ENCODE results near the gene DPEP1.

DPEP1 gene

DNA sequence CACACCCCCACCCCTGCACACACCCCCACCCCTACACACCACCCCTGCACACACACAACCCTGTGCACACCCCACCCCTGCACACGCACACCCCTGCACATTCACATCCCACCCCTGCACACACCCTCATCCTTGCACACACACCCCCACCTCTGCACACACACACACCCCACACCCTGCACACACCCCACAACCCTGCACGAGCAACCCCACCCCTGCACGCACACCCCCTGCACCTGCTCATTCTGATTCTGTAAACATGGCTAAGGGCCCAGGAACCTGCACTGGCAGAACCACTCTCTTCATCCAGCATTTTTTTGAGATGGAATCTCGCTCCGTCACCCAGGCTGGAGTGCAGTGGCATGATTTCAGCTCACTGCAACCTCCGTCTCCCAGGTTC lies 25.9 kb downstream of the DPEP1 start:
- TF ChIP-seq, protein P1, sequence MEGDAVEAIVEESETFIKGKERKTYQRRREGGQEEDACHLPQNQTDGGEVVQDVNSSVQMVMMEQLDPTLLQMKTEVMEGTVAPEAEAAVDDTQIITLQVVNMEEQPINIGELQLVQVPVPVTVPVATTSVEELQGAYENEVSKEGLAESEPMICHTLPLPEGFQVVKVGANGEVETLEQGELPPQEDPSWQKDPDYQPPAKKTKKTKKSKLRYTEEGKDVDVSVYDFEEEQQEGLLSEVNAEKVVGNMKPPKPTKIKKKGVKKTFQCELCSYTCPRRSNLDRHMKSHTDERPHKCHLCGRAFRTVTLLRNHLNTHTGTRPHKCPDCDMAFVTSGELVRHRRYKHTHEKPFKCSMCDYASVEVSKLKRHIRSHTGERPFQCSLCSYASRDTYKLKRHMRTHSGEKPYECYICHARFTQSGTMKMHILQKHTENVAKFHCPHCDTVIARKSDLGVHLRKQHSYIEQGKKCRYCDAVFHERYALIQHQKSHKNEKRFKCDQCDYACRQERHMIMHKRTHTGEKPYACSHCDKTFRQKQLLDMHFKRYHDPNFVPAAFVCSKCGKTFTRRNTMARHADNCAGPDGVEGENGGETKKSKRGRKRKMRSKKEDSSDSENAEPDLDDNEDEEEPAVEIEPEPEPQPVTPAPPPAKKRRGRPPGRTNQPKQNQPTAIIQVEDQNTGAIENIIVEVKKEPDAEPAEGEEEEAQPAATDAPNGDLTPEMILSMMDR (IDR thresholded peaks at IDR 0.05; ENCODE audit: low read depth, low read length) = no peak
- no peak overlapping the region for H3K4me3 ChIP-seq (ENCODE audit: low read depth, low read length)

DNA sequence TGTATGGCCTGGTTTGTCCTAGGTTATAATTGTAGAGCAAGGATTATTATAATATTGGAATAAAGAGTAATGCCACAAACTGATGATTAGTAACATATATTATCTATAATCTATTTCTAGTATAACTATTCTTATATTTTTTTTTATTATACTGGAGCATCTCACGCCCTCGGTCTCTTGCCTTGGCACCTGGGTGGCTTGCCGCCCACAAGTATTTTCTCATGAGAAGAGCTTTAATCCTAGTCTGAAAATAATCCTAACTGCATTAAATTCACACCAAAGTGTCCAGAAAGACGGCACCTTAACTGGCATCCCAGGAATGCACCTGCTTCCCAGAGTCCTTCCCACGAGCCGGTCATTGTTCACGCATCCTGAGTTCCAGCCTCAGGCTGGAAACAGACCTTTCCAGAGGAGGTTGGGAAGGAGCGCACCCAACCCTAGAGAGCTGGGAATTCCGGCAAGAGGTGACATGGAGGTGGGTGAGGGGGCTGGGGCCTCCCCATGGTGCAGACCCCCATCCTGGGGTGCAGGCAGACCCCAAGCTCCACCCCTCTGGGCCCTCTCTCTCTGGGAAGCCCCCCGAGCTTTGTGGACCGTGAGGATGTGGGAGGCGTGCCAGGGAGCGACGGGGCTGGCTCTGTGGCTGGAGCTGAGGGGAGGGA lies 28.1 kb downstream of the DPEP1 start:
- no peak overlapping the region for H3K4me3 ChIP-seq (ENCODE audit: low read depth, low read length)
- TF ChIP-seq, protein P1 (IDR thresholded peaks at IDR 0.05; ENCODE audit: low read depth, low read length) = no peak

DNA sequence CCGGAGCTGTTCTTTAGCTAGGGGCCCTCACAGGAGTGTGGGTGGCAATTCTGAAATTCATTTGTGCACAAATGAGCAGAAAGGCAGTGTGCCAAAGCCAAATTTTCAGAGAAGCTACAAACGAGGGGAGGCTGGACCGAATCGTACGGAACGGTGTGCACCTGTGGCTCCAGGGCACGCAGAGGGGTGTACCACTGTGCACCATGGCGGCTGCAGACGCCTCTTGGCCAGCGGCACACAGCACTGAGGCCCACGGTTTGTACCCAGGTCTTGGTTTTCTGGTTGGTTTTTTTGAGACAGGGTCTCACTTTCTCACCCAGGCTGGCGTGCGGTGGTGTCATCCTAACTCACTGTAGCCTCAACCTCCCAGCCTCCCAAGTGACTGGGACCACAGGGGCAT lies 29.1 kb downstream of the DPEP1 start:
- TF ChIP-seq, protein P1 (IDR thresholded peaks at IDR 0.05; ENCODE audit: low read depth, low read length) = no peak
- H3K4me3 ChIP-seq (ENCODE audit: low read depth, low read length) = no peak overlapping the region

DNA sequence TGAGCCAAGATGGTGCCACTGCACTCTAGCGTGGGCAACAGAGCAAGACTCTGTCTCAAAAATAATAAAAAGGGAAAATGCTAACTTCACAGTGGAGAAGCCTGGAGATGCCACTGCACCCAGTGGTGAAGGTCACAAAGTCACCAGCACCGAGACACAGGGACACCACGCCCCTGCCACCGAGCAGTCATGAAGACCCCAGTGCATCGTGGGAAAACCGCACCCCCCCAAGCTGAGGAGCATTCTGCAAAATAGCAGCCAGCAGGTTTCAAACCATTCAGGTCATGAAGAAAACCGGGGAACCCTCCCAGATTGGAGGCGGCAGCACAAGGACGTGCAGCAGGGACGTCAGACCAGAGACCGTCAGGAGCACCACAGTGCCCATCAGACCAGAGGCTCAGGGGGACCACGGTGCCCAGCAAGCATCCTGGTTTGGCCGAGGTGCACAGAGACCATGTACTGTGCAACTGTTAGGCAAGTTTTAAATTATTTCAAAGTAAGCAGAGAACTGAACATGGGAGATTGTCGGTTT lies 30.4 kb downstream of the DPEP1 start:
- TF ChIP-seq, protein P1 (IDR thresholded peaks at IDR 0.05; ENCODE audit: low read depth, low read length) = no peak
- no peak overlapping the region for H3K4me3 ChIP-seq (ENCODE audit: low read depth, low read length)

DNA sequence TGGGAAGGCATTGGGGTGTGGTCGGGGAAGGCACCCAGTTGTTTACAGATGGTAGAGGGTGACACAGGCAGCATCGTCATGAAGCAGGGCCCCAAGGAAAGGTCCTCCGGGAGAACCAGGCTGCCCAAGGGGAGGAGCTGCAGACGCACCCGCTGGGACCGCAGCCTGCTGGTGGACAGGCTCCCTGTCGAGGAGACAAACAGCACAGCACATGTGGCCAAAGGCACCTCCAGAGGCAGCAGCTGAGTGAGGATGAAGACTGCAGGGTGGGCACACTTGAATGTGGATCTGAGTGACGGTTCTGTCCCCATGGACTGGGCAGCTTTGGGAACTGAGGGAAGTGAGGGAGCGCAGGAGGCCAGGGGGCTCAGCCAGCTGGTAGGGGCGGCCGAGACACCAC lies 31.7 kb downstream of the DPEP1 start:
- TF ChIP-seq, protein P1 (IDR thresholded peaks at IDR 0.05; ENCODE audit: low read depth, low read length) = no peak
- no peak overlapping the region for H3K4me3 ChIP-seq (ENCODE audit: low read depth, low read length)

DNA sequence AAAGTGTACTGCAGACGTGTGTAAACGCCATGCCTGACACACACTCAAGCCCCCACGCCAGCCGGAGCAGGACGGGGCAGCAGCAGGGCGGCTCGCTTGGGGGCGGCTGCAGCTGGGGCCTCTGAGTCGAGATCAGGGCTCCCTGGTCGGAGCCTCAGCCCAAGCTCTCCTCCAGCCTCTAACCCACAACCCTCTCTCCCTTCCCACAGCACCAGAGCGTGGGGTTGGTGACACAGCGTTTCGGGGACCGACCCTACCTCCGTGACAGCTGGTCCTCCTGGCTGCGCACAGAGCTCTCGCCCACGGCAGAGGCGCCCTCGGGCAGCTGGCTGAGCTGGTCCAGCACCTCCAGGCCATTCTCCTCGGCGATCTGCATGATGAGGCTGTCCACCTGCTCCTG lies 32.8 kb downstream of the DPEP1 start:
- TF ChIP-seq, protein P1 (IDR thresholded peaks at IDR 0.05; ENCODE audit: low read depth, low read length) = no peak
- H3K4me3 ChIP-seq (ENCODE audit: low read depth, low read length) = no peak overlapping the region

DNA sequence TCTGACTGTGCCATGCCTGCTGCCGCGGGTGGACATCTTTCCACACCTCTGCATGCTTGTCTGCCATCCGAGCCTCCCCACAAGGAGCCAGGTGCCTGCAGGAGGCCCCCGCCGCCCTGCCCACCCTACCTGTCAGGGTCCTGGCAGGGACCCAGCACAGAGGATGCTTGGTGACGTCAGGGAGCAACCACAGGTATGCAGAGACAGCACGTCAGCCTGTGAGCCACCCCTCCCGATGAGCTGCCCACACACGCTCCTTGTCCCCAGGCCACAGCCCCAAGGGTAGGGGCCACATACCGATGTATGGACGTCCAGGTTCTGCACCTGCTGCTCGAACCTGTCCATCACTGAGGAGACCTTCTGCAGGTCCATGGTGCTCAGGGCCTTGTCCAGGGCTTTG lies 33.5 kb downstream of the DPEP1 start:
- TF ChIP-seq, protein P1 (IDR thresholded peaks at IDR 0.05; ENCODE audit: low read depth, low read length) = no peak
- H3K4me3 ChIP-seq (ENCODE audit: low read depth, low read length) = no peak overlapping the region

Measured in WI38 (cell line).